Keratinocyte (primary cell): ENCODE data around the gene CCDC24.

Source experiments
- CTCF ChIP-seq, 3 experiments: IDR thresholded peaks in 1 of 3; conservative IDR thresholded peaks in 1 of 3; optimal IDR thresholded peaks in 1 of 3; 2 replicates in 2 of 3; 3 replicates in 1 of 3; pipeline versions ENCODE3 to v1.5.1; 2011; ENCODE audit warnings: low read length in 3 of 3, mild to moderate bottlenecking in 3 of 3, moderate library complexity in 2 of 3, control low read depth in 1 of 3, inconsistent platforms in 1 of 3; ENCODE audit not compliant: insufficient read depth in 2 of 3; ENCODE audit errors: extremely low read depth in 1 of 3
- EZH2 ChIP-seq: IDR thresholded peaks from one replicate; pipeline ENCODE4 v1.6.1; 2012; ENCODE audit warnings: inconsistent platforms, mild to moderate bottlenecking, low read length, moderate library complexity

- TF ChIP-seq CTCF (optimal IDR thresholded peaks at IDR 0.05 in 1 of 3, IDR thresholded peaks at IDR 0.05 in 1 of 3, conservative IDR thresholded peaks at IDR 0.05 in 1 of 3; ENCODE audit: extremely low read depth in 1 of 3, insufficient read depth in 2 of 3, low read length in 3 of 3) (no peak), EZH2 (no peak)
Observed at GRCh38 chr1:44021581-44022321, 30.4 kb downstream of the CCDC24 start.
